GM19438 (cell line): ENCODE measurements around the gene CPSF4.
"Not testable (repeated sequence)": the region's sequence is repeated elsewhere in the genome, so short reads cannot be mapped to it uniquely, and the experiment has no call there.

ENCODE experiments used
- ATAC-seq: cut with Tn5 transposase; IDR thresholded peaks from one replicate; pipeline ENCODE4 v1.9.1; 2021; ENCODE audit warnings: low read depth; ENCODE audit not compliant: unreplicated experiment

CPSF4 gene

DNA sequence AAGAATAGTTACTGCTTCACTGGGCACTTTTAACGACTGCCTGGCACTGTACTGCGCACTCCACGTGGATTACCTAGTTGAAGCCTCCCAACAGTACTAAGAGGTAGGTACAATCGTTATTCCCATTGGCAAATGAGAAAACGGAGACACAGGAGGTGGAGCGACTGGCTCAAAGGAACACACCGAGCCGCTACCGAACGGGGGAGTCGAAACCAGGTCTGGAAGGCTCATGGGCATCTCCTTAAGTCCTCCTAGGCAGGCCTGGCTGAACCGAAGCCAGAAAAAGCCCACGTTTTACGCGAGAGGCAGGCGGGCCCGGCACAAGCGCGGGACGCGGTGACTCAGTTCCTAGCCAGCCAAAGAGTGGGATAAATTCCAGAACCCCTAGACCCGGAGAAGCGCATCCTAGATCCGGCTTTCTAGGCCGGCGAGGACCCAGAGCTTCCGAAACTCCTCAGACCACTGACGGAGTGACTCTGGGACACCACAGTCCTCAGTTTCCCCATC, 30.8 kb upstream of the CPSF4 start:
- no peak for ATAC-seq

- peak; percentile 83 for ATAC-seq
These were observed 30.2 kb upstream of the CPSF4 start, which contains the start of the genes BUD31 and PDAP1 for GRCh38 chr7:99408379-99409191. Gene BUD31, plus strand, starts transcription at chr7:99408969. Its CDS starts 2,124 bp downstream, at chr7:99411093. Gene PDAP1, minus strand, starts transcription at chr7:99408597. Its CDS starts 49 bp downstream, at chr7:99408548.

DNA sequence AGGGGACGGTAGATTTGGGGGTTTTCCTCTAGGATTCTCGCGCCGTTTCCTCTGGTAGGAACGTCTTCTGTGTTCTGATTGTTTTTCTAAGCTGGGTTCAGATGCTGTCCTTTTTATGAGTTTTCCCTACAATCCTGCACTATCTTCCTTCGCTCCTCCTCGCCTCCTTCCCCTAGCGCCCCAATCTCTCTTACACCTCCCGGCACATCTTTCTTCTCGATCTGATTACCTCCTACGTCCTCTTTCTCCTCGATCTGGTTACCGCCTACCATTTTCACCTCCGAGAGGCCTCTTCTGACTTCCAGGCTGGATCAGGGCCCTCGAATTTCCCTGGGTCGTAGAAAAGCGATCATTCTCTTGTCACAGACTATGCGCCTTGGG, 29.6 kb upstream of the CPSF4 start:
- no peak for ATAC-seq

DNA sequence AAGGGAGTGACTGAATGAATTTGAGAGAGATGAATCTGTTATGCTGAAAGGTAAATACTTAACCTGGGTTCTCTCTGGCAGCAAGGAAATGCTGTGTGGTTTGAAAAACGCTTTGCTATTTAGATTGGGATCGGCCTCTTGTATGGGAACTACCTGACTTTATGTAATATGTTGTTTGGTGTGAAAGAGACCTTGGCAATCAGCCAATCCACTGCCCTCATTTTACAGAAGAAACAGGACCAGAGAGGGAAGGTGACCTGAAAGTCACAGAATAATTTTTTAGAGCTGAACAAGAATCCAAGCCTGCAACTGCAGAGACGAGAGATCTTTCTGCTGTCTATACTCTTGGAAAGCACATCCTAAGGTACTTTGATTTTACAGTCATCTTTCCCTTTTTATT, 28.9 kb upstream of the CPSF4 start:
- ATAC-seq = no peak

DNA sequence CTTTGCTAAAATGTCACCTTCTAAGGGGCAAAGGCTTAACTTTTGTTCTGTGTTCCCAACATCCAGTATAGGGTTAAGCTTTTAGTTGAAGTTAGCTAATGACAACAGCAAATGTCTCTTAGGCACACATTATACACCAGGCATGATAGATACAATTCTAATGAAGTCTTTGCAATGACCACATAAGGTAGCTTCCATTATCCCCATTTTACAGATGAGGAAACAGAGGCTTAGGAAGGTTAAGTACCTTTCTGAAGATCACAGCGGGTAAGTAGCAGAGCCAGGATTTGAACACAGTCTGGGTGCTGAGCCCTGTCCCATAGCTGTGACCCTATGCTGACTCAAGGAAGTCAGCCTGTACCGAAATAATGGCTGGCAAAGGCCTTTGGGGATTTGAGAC, 28.1 kb upstream of the CPSF4 start:
- ATAC-seq = no peak

DNA sequence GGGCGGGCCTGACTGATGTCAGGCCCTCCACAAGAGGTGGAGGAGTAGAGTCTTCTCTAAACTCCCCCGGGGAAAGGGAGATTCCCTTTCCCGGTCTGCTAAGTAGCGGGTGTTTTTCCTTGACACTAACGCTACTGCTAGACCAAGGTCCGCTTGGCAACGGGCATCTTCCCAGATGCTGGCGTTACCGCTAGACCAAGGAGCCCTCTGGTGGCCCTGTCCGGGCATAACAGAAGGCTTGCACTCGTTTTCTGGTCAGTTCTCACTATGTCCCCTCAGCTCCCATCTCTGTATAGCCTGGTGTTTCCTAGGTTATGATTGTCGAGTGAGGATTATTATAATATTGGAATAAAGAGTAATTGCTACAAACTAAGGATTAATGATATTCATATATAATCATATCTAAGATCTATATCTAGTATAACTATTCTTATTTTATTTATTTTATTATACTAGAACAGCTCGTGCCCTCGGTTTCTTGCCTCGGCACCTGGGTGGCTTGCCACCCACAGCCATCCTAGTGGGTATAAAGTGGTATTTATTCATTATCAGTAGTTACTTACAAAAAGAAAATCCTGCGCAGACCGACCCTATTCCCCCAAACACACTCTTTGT, 23.1 kb upstream of the CPSF4 start:
- not testable (repeated sequence) for ATAC-seq

DNA sequence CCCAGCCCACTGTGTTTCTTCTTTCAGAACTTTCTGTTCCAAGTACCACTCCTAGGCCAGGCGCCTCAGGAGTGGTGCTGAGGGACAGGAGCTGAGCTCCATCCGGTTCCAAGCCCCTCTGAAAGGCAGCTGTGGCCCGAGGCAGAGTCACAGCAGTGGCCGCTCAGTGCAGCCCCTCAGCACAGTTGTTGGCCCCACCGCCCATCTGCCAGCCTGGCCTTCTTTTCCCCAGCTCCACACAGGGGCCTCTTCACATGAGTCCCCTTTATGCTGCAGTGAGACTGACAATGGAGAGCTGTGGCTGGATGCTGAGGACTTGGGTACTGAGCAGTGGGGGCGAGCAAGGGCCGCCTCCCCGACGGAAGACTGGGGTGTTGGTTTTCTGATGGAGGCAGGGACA, 20.5 kb upstream of the CPSF4 start:
- ATAC-seq = no peak

- no peak for ATAC-seq
These were observed 19.3 kb upstream of the CPSF4 start for GRCh38 chr7:99419323-99420021.

DNA sequence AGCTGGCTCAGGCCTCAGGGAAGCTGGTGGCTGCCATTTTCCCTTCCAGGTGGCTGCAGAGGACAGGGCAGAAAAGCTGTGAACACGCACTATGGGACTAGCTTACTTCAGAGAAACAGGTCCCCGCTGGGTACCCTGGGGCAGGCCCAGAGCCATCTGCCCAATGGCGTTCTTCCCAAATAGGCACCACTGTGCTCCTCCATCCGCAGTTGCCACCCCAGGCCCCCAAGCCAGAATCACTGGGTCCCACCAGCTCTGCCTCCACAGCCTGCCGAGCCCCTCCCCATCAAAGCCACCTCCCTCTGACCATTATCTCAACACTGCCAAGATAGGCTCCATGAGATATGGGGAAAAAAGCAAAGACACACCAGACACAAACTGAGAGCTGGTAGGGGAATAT, 18.5 kb upstream of the CPSF4 start:
- no peak for ATAC-seq

- ATAC-seq = no peak
These were observed 17.8 kb upstream of the CPSF4 start for GRCh38 chr7:99420986-99421385.

- no peak for ATAC-seq
These were observed 16.6 kb upstream of the CPSF4 start for GRCh38 chr7:99422186-99422585.

DNA sequence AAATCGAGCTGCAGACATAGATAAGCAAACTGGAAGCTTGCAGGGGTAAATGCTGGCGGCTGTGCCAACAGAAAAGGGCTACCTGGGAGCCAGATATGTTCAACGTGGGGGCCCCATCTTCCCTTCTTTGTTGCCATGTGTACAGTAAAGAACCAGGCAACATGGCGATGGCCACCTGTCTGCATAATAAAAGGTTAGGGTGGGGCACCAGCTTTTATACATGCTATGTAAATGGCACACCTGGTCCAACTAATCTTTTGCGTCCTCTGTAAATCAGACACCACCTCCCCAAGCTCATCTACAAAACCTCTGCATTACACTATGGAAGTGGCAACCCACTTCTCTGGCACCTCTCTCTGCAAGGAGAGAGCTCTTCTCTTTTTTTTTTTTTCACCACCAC, 16.1 kb upstream of the CPSF4 start:
- ATAC-seq = no peak

DNA sequence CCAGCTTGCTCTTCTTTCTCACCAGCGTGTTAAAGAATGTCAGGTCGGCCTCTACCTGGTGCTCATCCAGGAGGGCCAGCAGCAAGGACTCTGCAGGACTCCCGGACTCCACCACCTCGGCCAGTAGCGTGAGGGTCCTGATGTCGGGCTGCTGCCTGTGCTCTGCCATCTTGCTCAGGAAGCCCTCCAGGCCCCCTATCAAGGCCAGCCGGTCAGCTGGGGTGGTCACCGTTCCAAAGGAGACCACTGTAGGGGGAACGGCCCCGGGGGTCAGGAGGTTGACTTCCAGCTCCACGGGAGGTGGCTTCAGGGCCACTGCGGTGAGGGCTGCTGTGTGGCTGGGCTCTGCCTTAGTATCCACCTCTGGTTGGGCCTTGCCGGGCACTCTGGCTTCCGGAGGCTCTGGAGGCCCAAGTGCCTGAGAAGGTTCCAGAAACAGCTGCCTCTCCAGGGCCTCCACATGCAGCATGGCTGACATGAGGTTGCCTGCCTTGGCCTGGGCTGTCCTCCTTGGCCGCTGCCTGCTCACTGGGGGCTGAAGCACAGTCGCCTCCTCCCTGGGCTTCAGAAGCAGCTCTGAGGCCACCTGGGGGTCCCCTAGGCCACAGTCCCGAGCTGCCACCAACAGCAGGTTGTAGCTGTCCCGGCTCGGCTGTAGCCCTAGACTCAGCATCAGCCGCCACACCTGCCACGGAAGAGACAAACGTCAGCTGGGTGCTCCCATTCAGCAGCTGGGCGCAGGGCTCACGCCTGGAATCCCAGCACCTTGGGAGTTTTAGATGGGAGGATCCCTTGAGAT, 13.6 kb upstream of the CPSF4 start:
- no peak for ATAC-seq

DNA sequence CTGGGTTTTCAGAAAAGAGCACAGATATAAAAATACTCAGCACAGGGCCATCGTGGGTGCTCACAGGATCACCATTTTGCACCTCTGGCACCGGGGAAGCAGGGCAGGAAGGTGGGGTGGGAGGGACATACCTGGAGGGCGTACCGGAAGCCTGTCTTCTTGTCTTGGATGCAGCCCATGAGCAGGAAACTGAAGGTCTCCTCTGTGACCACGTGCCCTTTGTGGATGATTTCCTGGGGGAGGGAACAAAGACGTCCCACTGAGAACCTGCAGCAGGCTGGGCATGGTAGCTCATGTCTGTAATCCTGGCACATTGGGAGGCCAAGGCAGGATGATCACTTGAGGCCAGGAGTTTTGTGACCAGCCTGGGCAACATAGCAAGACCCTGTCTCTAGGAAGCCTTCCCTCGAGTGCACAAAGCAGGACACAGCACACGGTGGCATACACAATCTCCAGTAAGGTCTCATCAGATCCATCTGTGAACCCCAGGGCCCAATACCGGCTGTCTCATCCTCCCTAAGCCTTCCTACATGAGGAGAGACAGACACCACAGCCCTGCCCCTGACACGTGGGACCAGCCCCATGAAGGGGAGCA, 9.7 kb upstream of the CPSF4 start:
- no peak for ATAC-seq

- no peak for ATAC-seq
These were observed 9.0 kb upstream of the CPSF4 start for GRCh38 chr7:99429756-99430155.

DNA sequence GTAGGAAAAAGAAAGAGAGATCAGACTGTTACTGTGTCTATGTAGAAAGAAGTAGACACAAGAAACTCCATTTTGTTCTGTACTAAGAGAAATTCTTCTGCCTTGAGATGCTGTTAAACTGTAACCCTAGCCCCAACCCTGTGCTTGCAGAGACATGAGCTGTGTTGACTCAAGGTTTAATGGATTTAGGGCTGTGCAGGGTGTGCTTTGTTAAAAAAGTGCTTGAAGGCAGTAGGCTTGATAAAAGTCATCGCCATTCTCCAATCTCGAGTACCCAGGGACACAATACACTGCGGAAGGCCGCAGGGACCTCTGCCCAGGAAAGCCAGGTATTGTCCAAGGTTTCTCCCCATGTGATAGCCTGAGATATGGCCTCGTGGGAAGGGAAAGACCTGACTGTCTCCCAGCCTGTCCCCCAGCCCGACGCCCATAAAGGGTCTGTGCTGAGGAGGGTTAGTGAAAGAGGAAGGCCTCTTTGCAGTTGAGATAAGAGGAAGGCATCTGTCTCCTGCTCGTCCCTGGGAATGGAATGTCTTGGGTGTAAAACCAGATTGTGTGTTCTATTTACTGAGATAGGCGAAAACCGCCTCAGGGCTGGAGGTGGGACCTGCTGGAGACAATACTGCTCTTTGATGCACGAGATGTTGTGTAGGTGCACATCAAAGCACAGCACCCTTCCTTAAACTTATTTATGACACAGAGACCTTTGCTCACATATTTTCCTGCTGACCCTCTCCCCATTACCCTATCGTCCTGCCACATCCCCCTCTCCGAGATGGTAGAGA, 6.8 kb upstream of the CPSF4 start:
- not testable (repeated sequence) for ATAC-seq

GRCh38 chr7:99433158-99433557, 5.6 kb upstream of the CPSF4 start:
- ATAC-seq = no peak

DNA sequence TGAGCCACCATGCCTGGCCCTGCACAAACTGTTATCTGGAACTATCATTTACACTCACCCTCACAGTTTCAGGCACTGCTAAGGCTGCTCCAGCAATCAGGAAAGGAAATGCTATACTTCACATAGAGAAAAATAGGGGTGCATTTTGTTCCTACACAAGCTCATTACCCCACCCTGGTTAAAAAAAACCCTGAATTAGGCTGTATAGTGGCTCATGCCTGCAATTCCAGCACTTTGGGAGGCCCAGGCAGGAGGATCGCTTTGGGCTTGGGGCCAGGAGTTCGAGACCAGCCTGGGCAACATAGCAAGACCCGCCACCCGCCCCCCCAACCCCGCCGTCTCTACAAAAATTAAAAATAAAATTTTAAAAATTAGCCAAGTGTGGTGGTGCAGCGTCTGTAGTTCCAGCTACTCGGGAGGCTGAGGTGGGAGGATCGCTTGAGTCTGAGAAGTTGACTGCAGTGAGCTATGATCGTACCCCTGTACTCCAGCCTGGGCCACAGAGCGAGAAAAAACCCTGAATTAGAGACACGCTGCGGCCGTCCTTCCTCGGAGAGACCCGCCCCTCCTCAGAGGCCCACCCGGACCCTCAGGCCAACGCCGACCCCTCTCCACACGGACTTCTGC, 684 bp upstream of the CPSF4 start:
- no peak for ATAC-seq

GRCh38 chr7:99440195-99440594, 1.5 kb downstream of the CPSF4 start:
- ATAC-seq = no peak
